Heart left ventricle (tissue), 16 donors: ENCODE results near the gene TNS3. TPM values are rescaled to one million over a fixed set of nuclear protein-coding genes. Genes with fewer than 3 reads are reported as not detected.
A peak's percentile ranks its signal among the peaks of the same experiment; 100 is the strongest.

ENCODE experiments used
- ATAC-seq, 4 donors: fragments of 200-7000 bp; cut with Tn5 transposase; one replicate each; pipeline ENCODE4 v1.9.1; 2020 to 2022; ENCODE audit warnings: moderate library complexity in 4 of 4, mild to moderate bottlenecking in 3 of 4, moderate number of reproducible peaks in 1 of 4
- DNase-seq, 5 donors: peaks; one replicate each; pipeline ENCODE4 v3.0.0-alpha.2; 2020
- H3K27ac ChIP-seq, 12 donors: fragments of 200-600 bp; sonication (generic) in 4 of 12; one replicate each; pipeline versions ENCODE4 v1.5.0 to v1.8.0; 2016 to 2022; ENCODE audit warnings: mild to moderate bottlenecking in 2 of 12
- H3K27me3 ChIP-seq, 9 donors: fragments of 200-600 bp; sonication (generic) in 2 of 9; one replicate each; pipeline versions ENCODE4 v1.5.1 to v1.8.0; 2016 to 2022; ENCODE audit warnings: mild to moderate bottlenecking in 3 of 9
- H3K36me3 ChIP-seq, 9 donors: fragments of 200-600 bp; sonication (generic) in 2 of 9; one replicate each; pipeline versions ENCODE4 v1.5.0 to v1.8.0; 2018 to 2022; ENCODE audit warnings: mild to moderate bottlenecking in 2 of 9
- H3K4me1 ChIP-seq, 12 donors: fragments of 200-600 bp; sonication (generic) in 4 of 12; one replicate each; pipeline versions ENCODE4 v1.5.0 to v1.8.0; 2016 to 2022; ENCODE audit warnings: mild to moderate bottlenecking in 3 of 12
- H3K4me3 ChIP-seq, 12 donors: fragments of 200-600 bp; sonication (generic) in 4 of 12; one replicate each; pipeline versions ENCODE4 v1.5.0 to v1.8.0; 2017 to 2022; ENCODE audit warnings: mild to moderate bottlenecking in 9 of 12, moderate library complexity in 4 of 12
- H3K9me3 ChIP-seq, 12 donors: fragments of 200-600 bp; sonication (generic) in 4 of 12; one replicate each; pipeline versions ENCODE4 v1.5.0 to v1.8.0; 2016 to 2022; ENCODE audit warnings: mild to moderate bottlenecking in 1 of 12
- POLR2A ChIP-seq, 2 donors: fragments of 450-650 bp; IDR thresholded peaks; one replicate each; pipeline ENCODE4 v1.6.1; 2017; ENCODE audit warnings: antibody characterized with exemption in 2 of 2, mild to moderate bottlenecking in 2 of 2, moderate library complexity in 2 of 2
- WGBS, 4 donors: extraction: QIAGEN DNeasy Blood & Tissue Kit in 2 of 4; methylation state at CpG; one replicate each; pipeline versions ENCODE4 v1.1.5 to v1.1.7; 2013 to 2018; 5-methylcytosine and 5-hydroxymethylcytosine counted together
- intact Hi-C, 10 donors: fragments of 100-400 bp; cut with DNase I; formaldehyde crosslinking; loops; one replicate each; pipeline versions ENCODE4 v1.11.1 to v1.14.2; 2022
- polyA plus RNA-seq, 2 donors: library from polyadenylated mRNA; stranded (reverse); fragments of 200-250 nt; gene quantifications; one replicate each; pipeline ENCODE4 v1.2.3, GENCODE V29; 2013
- total RNA-seq, 9 donors: library from RNA; depleted of rRNA in 2 of 9; stranded (reverse); fragments of >200 nt in 2 of 9; fragmentation: NEBNext Ultra II Directional in 3 of 9; extraction: Animal tissue kit (Norgen Biotek cat#: 25700) in 3 of 9; gene quantifications; one replicate each; pipeline versions ENCODE4 v1.1.0 to v1.2.4, GENCODE V29; 2016 to 2023
- TF ChIP-seq, protein P1 (sequence below), 12 donors: fragments of 200-600 bp; sonication (generic) in 4 of 12; IDR thresholded peaks; one replicate each; pipeline versions ENCODE4 v1.5.0 to v1.8.0; 2018 to 2022; ENCODE audit warnings: antibody characterized with exemption in 12 of 12, mild to moderate bottlenecking in 5 of 12
- donor health status: ischemic (EF 13 %, LVEDD 7.1; RV severe dilation, severe dysfunction).
- donor health status: healthy with polysubstance abuse.
- donor health status: DM: no; HTN: yes; CAD: no.
- donor health status: DM: no; HTN: no; CAD: no.
- donor health status: ischemic (EF 25% LVEDD 6.9; RV normal size, moderate dysfunction).
- donor health status: ischemic (EF 25% LVEDD 5.7; RV mildly dilated, moderate dysfunction).
- donor health status: healthy.
- donor health status: DM: yes; HTN: yes; CAD: no.
- donor health status: ischemic (EF 35%, LVEDD 5.7; RV mildly dilated, moderate dysfunction).
- donor health status: nonischemic (EF 11% LVEDD 7.7; RV severe dilation, severe dysfunction).
- donor health status: DM: yes; HTN: yes; CAD: no.
- donor health status: PGD.
- donor health status: ischemic (EF 29% LVEDD 5.4; RV normal size, mild dysfunction).
- donor health status: nonischemic (EF 23%, LVEDD 6.1; RV moderate dilation, normal function).

TNS3 gene
- total and polyA plus RNA-seq, 11 donors, result 10.1 to 116 (median 32.7) TPM

DNA sequence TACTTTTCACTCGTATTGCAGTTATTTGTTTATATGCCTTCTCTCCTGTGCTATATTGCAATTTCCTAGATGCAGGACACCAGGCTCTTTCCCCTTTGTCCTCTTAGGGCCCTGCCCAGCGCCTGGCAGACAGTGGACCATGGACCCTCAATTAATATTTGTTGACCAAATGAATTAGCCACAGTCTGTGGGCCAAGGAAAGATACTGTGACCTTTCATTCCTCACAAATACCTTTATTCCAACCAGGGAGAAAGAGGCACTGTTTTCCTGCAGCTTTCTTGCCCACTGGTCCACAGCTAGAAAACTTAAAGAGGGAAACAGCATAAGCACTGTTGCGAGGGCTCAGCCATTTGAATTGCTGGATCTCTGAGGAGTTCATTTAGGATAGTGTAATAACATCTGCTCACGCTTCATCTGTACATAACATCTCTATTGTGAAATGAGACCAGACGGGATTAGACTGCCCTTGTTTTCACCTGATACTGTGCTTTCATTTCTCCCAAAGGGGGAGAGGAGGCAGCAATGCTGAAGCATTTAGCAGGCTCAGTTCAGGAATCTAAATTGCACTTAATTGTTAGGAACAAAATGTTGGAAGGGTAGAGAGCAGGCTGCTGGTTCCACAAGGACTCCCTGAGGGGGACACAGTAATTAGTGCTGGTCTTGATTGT is 46.7 kb downstream of the TNS3 start:
- Histone ChIP-seq H3K27me3 (no peaks in the 10 kb centered on the region), H3K4me1 (peaks cover 0 to 23% (median 10%) of the 10 kb centered on the region in 12 donors), H3K36me3 (no peaks in the 10 kb centered on the region), H3K27ac (peak overlapping the region in 1 of 12 donors; percentile 13), H3K9me3 (no peaks in the 10 kb centered on the region), H3K4me3 (no peak overlapping the region)
- no peak for DNase-seq
- TF ChIP-seq, protein P1, sequence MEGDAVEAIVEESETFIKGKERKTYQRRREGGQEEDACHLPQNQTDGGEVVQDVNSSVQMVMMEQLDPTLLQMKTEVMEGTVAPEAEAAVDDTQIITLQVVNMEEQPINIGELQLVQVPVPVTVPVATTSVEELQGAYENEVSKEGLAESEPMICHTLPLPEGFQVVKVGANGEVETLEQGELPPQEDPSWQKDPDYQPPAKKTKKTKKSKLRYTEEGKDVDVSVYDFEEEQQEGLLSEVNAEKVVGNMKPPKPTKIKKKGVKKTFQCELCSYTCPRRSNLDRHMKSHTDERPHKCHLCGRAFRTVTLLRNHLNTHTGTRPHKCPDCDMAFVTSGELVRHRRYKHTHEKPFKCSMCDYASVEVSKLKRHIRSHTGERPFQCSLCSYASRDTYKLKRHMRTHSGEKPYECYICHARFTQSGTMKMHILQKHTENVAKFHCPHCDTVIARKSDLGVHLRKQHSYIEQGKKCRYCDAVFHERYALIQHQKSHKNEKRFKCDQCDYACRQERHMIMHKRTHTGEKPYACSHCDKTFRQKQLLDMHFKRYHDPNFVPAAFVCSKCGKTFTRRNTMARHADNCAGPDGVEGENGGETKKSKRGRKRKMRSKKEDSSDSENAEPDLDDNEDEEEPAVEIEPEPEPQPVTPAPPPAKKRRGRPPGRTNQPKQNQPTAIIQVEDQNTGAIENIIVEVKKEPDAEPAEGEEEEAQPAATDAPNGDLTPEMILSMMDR (IDR thresholded peaks at IDR 0.05), result no peak
- no peak for TF ChIP-seq POLR2A (IDR thresholded peaks at IDR 0.05)
- intact Hi-C loops, result no loop called here
- ATAC-seq, result no peak
- WGBS, 4 donors, result 73 to 85% (median 80%) methylated on average over 5 of the region's 5 CpGs

DNA sequence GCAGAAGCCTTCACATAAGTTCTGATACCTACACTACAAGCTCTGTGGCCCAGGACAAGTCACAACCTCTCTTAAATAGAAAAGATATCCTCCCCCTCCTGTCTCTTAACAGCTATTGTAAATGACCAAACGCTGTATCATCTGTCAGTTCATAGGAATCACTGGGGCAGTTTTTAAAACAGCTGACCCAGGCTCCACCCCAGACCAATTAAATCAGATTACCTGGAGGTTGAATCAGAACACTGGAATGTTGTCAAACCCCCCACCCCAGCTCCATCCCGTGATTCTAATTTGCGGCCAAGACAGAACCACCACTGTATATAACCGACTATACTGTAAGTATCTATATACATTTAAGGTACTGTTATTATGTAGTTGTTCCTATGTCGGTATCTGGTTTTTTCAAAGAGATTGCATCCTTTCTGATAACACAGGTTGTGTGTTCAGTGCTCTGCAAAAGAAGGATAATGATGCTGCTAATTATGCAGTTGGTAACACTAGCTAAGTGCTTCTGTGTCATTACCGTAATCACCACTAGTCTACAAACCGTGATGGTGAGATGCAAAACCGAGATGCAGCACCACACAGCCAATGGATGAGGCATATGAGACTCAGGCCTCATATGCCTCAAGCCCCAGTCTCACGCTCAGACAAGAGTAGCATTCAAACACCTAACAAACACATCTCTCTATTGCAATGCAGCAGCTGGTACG is 47.4 kb downstream of the TNS3 start:
- ATAC-seq (no peak), DNase-seq (no peak)
- intact Hi-C loops, result no loop called here
- H3K36me3 ChIP-seq, result no peaks in the 10 kb centered on the region
- H3K4me3 ChIP-seq, result no peak overlapping the region
- no peaks in the 10 kb centered on the region for H3K9me3 ChIP-seq
- peaks cover 0 to 23% (median 10%) of the 10 kb centered on the region in 12 donors for H3K4me1 ChIP-seq
- no peak overlapping the region for H3K27ac ChIP-seq
- TF ChIP-seq, protein P1 (IDR thresholded peaks at IDR 0.05), result no peak
- TF ChIP-seq POLR2A (IDR thresholded peaks at IDR 0.05), result no peak
- H3K27me3 ChIP-seq, result no peaks in the 10 kb centered on the region
- WGBS, 4 donors, result 90 to 96% (median 95%) methylated on average over 10 of the region's 10 CpGs

DNA sequence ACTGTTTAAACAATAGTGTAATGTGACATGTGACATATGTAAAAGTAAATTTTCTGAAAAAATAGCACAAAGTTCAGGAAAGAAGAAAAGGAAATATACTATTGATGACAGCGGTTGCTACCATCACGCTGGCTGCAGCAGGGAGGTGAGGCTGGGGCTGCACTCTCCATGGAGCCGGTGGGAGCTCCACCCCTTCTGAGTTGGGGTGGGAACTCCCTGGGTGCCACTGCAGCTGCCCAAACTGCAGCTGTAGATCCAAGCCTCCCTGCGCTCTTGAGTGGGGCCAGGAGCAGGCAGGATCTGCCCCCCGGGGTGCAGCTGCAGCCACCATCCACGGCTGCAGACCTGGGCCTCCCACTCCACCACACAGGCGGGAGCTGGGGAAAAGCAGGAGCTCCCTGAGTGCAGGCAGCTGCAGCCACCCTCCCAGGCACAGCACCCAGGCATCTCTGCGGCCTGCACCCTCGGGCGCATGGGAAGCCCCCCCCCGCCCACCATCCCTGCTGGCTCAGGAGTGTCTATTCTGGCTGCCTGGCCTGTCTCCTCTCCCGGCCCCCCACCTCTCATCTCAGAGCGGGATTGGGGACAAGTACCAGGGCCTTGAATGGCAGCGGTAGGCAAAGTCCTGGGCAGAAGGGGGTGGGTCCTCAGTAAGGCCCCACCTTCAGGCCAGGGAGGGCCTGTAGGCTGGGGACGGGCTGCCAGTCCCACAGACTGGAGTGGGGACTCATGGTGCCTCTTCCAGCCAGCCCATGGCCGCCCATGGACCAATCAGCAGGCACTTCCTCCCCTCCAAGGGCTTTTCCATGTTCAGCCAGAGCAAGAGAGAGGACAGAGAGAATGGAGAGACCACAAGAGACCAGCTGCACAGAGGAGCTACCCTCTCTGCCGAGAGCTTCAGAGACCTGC is 50.1 kb downstream of the TNS3 start:
- 91 to 96% (median 95%) methylated on average over 12 to 17 of the region's 17 CpGs for WGBS, 4 donors
- peak in 3 of 4 donors; percentile 12 to 45 (median 28) for ATAC-seq
- no peak for DNase-seq
- H3K36me3 ChIP-seq, result peaks cover 0 to 19% (median 0%) of the 10 kb centered on the region in 9 donors
- TF ChIP-seq POLR2A (IDR thresholded peaks at IDR 0.05), result no peak
- TF ChIP-seq, protein P1 (IDR thresholded peaks at IDR 0.05), result no peak
- no peak overlapping the region for H3K27ac ChIP-seq
- no peaks in the 10 kb centered on the region for H3K9me3 ChIP-seq
- no peak overlapping the region for H3K4me3 ChIP-seq
- H3K27me3 ChIP-seq, result no peaks in the 10 kb centered on the region
- intact Hi-C loops, result no loop called here
- H3K4me1 ChIP-seq, result peaks cover 0 to 15% (median 4%) of the 10 kb centered on the region in 12 donors
